ENCODE data around the gene DLK2.
A peak's percentile ranks its signal among the peaks of the same experiment; 100 is the strongest.
"Not testable (repeated sequence)": the region's sequence is repeated elsewhere in the genome, so short reads cannot be mapped to it uniquely, and the experiment has no call there.

Gene DLK2

DNA sequence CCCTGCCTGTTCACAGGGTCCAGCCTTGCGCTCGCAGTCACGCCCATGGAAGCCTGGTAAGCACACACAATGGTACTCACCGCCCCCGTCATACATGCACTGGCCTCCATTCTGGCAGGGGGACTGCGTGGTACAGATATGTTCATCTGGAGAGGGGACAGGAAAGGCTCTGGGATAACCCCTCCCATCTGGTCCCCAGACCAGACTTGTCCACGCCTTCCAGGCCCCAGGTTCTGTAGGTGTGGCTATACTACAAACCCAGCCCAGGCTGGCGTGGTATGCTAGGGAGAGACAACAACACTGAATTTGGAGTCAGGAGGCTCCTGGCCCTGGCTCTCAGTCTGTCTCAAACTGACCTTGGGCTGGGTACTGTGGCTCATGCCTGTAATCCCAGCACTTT is 3.4 kb downstream of the DLK2 start:
- no peak for DNase-seq

DNA sequence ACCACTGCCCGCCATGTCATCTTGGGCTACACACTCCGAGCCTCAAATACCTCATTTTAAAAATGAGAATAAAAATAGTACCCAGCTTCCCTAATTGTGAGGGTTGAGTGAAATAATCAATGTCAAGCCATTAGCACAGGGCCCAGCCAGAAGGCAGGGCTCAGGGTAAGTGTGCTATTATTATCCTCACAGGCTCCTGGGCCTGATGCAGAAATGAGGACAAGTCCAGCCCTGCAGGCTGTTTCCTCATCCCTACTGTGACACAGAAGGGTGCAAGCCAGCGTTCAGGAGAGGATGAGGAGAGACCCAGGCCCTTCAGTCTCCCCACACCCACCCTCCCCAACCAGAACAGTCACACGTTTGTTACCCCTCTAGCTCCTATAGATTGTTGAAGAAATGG is 4.0 kb downstream of the DLK2 start:
- DNase-seq: no peak

DNA sequence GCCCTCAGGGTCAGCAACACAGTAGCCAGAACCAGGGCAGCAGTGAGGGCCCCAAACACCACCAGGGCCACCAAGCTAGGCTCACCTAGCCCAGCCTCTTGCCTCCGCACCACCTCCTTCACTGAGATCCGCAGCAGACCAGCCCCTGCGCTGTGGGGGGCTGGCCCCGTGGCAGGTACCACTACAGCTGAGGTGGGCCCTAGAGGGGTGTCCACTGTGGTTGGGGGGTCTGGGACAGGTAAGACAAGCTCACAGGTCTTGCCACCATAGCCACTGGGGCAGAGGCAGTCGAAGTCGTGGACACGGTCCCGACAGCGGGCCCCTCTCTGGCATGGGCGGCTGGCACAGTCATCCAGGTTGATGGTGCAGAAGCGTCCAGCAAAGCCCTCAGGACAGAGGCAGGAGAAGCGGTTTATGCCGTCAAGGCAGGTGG is 4.6 kb downstream of the DLK2 start:
- no peak for DNase-seq

DNA sequence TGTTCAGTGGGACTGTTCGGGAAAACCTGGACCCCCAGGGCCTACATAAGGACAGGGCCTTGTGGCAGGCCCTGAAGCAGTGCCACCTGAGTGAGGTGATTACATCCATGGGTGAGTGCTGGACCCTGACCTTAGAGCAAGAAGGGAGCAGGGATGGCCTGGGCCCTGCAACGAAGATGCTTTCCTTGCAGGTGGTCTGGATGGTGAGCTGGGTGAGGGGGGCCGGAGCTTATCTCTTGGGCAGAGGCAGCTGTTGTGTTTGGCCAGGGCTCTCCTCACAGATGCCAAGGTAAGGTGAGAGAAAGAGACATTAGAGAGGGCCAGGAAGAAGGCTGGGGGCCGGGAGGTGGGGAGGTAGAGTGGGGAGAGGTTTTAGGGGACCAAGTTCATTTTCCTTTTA is 6.4 kb downstream of the DLK2 start:
- DNase-seq: no peak

DNA sequence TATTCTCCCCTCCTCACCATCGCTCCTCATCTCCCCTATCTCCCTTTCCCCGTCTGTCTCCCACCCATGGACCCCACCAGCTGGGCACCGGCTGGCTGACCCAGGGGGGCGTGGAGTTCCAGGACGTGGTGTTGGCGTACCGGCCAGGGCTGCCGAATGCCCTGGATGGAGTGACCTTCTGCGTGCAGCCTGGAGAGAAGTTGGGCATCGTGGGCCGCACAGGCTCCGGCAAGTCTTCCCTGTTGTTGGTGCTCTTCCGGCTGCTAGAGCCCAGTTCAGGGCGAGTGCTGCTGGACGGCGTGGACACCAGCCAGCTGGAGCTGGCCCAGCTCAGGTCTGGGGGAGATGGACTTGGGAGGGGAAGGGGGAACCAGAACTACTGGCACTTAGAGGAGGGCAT is 7.7 kb downstream of the DLK2 start:
- no peak for DNase-seq

DNA sequence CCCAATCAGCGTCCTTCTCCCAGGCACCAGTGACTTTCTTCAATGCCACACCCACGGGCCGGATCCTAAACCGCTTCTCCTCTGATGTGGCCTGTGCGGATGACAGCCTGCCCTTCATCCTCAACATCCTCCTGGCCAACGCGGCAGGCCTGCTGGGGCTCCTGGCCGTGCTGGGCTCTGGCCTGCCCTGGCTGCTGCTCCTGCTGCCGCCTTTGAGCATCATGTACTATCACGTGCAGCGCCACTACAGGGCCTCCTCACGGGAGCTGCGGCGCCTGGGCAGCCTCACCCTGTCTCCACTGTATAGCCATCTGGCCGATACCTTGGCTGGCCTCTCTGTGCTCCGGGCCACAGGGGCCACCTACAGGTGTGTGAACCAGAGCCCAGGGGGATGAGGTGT is 9.8 kb downstream of the DLK2 start:
- DNase-seq: no peak

DNA sequence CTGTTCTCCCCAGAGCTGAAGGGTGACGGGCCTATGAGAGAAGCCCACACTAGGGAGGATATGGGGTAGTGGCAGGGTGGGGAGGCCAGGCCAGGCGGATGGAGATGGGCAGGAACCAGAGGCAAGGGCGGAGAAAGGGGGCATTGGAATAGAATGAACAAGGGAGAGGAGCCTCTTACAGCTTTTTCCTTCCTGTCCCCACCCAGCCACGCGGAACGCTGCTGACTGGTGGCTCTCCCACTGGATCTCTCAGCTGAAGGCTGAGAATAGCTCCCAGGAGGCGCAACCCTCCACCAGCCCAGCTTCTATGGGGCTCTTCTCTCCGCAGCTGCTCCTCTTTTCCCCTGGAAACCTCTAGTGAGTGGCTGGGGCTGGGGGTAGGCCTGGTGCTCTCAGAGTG is 10.8 kb downstream of the DLK2 start:
- no peak for DNase-seq

DNA sequence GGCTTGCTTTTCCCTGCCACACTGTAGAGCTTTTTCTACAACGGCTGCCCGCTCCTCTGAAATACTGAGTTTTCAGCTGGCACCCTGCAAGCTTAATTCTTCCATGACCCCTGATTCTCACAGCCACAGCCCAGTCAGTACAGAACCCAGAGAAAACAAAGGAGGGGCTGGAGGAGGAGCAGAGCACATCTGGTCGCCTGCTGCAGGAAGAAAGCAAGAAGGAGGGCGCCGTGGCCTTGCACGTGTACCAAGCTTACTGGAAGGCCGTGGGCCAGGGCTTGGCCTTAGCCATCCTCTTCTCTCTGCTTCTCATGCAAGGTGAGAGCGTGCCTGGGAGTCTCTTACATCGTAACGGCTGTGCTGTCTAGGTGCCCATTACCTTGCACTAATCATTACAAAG is 11.3 kb downstream of the DLK2 start:
- DNase-seq: no peak

DNA sequence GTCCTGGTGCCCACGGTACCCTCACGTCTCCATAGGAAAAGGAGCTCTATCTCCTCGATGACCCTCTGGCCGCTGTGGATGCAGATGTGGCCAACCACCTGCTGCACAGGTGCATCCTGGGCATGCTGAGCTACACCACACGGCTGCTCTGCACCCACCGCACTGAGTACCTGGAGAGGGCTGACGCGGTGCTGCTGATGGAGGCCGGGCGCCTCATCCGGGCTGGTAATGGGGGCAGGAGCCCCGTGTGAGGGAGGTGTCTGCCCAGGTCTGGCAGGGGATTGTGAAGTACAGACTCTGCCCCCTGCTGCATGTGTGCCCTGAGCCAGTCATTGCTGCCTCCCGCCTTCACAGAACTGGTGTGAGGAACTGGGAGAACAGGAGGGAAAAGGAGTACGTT is 12.4 kb downstream of the DLK2 start:
- DNase-seq: no peak

DNA sequence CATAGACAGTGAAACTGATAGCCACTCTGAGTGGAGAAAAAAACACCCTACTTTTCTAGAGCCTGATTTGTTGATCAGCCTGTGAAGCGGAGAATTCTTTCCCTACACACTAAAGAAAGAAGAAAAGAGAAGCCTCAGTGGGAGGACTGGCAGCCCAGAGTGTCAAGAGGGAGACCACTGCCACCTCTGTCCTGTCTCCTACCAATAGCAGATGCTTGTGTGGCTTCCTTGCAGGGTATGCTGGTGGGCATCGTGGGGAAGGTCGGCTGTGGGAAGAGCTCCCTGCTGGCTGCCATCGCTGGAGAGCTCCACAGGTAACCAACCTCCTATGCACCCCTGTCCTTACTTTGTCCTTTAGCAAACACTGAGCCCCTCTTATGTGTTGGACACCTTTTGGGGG is 17.6 kb downstream of the DLK2 start:
- no peak for DNase-seq

DNA sequence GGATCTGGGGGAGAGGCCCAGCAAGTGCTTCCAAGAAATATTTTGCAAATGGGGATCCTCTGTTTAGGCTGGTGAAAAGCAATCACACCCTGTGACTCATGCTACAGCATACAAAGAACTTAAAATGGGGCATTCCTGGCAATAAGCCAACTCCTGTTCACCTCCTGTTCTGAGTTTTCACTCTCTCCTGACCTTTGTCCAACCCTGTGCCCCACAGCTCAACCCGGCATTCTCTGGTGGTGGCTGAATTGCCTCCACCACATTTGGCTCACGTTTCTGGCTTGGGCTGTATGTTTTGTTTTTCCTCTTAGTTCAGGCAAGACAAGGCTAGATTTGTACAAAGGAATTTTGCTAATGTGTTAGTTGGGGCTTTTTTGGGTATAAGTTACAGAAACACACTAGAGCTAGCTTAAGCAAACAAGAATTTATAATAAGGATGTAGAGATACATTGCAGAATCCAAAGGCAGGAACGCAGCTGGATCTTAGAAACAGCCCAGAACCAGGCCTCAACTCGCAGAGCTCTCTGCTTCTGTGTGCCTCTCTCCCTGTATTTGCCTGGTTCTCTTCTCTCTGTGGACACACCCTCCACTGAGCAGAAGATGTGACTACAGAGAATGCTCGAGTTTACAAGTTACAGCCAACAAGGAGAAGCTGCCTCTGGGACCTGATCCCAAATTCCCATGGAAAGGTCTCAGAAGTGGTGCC is 18.6 kb downstream of the DLK2 start:
- DNase-seq: no peak

DNA sequence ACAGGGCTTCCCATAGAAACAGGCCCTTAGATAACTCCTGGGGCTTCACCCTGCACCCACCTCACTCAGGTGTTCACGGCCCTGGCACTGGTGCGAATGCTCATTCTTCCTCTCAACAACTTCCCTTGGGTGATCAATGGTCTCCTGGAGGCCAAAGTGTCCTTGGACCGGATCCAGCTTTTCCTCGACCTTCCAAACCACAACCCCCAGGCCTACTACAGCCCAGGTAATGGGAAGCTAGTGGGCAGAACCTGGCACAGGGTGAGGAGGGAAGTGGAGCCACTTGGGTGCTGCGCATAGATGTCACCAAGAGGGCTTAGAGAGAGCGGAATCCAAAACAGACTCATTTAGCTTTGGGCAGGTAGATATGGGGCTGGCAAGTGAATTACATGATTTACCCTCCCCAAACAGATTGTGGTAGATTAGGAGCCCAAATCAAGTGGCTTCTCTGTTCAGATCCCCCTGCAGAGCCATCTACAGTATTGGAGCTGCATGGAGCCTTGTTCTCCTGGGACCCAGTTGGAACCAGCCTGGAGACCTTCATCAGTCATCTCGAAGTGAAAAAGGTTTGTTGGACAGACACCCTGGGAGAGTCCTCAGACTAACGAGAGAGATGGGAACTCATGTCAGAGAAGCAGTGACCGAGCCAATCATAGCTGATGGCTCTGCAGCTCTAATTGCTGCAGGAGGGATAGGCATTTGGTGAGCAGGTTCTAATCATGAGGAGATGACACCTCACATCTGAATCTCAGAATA is 19.5 kb downstream of the DLK2 start:
- no peak for DNase-seq

DNA sequence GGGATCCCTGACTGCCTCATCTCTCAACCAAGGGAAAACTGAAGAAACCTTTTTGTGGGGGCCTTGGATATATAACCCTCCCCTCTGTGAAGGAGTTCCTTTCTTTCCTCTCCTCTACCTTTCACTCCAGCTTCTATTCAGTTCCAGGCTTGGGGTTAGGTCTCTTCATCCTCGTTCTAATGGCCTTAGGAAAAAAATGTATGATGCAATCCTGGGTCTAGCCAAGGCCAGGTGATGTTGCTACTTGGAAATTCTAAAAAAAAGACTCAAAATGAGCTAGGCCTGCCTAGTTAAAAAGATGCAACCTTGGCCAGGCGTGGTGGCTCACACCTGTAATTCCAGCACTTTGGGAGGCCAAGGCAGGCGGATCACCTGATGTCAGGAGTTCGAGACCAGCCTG is 20.4 kb downstream of the DLK2 start:
- DNase-seq: no peak

DNA sequence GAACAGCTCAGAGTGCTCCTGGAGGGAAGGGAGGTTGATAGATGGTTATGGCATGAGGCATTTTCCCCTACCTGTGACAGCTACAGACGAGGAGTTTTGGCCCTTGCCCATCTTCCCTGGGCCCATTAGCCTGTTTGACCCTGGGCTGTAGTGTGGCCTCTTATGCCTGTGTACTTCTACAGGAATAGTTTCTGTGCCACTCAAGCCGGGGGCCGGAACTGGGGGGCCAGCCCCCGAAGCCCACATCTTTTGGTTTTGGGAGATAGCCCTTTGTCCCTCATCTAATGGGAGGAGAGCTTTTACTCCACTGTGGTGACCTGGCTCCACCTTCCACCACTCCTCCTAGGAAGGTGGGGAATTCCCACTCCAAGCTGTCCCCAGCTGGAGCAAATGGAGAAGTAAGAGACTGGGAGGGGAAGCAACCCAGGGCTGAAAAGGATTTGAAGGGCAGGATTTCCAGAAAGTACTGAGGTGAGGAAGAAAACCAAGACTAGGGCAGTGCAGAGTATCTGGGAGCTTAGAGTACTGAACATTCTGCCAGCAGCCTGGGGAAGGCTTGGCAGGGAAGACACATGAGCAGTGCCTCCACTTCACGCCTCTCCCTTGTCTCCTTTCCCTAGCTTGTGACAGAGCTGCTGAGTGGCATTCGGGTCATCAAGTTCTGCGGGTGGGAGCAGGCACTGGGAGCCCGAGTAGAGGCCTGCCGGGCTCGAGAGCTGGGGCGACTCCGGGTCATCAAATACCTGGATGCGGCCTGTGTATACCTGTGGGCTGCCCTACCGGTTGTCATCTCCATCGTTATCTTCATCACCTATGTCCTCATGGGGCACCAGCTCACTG is 21.1 kb downstream of the DLK2 start:
- DNase-seq: no peak

DNA sequence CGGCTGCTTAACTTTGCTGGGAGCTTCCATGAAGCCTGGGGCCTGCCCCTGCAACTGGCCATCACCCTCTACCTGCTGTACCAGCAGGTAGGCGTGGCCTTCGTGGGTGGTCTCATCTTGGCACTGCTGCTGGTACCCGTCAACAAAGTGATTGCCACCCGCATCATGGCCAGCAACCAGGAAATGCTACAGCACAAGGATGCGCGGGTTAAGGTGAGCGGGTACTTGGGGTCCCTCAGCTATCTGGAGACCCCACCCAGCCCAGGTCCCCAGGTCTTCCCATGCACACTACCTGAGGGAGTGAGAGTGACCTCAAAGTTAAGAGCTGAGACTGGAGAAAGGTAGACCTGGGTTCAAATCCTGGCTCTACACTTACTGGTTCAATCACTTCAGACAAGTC is 22.2 kb downstream of the DLK2 start:
- DNase-seq: no peak

DNA sequence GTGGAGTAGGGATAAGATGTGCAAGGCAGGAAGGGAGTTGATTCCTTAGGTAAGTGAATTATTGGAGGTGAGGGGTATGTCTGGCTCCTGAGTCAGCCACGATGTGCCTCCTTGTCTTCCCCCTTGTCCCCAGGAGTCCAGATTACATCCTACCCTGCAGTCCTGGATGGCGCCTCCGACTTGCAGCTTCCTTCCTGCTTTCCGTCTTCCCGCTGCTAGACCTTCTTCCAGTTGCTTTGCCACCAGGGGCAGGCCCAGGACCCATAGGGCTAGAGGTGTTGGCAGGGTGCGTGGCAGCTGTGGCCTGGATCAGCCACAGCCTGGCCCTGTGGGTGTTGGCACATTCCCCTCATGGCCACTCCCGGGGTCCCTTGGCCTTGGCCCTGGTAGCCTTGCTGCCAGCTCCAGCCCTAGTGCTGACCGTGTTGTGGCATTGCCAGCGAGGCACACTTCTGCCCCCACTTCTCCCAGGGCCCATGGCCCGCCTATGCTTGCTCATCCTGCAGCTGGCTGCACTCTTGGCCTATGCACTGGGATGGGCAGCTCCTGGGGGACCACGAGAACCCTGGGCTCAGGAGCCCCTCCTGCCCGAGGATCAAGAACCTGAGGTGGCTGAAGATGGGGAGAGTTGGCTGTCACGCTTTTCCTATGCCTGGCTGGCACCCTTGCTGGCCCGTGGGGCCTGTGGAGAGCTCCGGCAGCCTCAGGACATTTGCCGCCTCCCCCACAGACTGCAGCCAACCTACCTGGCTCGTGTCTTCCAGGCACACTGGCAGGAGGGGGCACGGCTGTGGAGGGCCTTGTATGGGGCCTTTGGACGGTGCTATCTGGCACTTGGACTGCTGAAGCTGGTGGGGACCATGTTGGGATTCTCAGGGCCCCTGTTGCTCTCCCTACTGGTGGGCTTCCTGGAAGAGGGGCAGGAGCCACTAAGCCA is 23.1 kb downstream of the DLK2 start:
- no peak for DNase-seq

DNA sequence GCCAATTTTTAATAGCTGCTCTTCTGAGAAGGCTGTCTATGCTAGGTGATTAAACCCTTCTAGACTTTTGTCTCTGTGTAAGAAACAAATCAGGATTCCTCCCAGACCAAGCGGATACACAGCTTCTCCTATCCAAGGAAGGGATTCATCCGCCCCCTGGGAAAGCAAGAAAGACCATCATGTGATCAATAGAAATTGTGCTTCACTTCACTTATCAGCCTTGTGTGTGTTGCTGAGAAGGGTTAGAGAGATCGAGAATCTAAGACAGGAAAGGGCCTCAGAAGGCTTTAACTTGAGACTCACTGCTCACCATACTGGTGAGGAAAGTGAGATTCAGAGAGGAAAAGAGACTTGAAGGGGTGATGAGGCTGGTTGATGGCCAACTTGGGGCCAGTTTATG is 26.5 kb downstream of the DLK2 start:
- no peak for DNase-seq

DNA sequence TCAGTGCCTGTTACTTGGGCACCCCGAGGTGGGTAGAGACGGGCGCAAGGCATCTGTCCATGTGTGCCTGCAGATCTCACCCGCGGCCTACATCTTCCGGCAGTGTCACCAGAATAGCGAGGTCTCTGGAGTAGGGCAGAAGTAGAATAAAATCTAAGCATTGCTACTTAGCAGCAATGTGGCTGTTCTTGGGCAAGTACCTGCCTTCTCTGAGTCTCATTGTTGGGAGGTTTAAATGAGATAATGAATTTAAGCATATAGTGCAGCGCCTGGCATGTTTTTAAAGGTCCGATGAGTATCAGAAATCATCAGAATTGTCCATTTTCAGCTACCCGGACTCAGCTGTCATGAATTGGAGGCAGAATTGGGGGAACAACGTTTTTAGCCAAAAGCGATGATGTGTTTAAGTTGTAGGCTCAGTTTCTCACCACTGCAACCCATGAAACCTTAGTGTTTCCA is 27.2 kb downstream of the DLK2 start:
- DNase-seq: no peak

DNA sequence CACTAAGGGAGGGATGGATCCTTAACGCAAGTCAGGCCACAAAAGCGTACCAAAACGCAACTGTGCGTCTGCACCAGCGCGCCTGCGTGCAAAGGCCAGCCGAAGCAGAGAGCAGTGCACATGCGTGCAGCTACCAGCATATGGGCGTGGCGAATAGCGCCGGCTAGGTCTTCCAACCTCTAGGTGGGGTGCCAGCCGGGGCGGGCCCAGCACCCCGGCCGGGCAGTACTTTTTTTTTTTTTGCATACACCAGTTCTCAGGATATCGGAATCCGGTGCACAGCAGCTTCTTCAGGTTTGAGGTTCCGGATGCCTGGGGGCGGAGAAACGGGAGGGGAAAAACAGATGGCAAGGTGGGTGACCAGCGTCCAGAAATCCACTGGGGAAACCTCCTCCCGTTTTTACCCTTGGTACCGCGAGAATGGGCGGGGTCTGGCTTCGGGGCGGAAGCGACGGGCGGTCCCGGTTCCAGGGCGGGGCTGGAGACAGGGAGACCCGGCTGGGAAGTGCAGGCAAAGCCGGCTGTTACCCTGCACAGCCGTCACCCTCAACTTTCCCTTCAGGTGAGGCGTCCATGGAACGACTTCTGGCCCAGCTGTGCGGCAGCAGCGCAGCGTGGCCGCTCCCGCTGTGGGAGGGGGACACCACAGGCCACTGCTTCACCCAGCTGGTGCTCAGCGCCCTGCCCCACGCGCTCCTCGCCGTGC is 27.8 kb downstream of the DLK2 start, which contains the start of gene ABCC10:
TSS of gene ABCC10 (plus strand) at position 136 of the 706 bp plus-strand sequence. CDS start at position 574, 438 bp downstream.
- peak; percentile 79 for DNase-seq

DNA sequence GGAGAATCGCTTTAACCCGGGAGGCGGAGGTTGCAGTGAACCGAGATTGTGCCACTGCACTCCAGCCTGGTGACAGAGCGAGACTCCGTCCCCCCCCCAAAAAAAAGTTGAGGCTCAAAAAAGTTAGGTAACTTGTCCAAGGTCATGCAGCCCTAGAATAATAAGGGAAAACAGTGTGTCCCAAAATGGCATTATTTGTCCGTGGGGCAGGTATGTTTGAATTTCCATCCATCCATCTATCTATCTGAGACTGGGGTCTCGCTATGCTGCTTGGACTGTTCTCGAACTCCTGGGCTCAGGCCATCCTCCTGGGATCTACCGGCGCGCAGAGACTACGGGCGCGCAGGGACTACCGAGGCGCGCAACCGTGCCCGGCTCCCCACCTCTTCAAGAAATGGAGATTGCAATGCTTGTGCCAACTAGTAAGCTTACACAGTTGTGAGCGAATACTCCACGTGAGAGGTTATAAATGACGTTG is 28.4 kb downstream of the DLK2 start:
- no peak for DNase-seq

DNA sequence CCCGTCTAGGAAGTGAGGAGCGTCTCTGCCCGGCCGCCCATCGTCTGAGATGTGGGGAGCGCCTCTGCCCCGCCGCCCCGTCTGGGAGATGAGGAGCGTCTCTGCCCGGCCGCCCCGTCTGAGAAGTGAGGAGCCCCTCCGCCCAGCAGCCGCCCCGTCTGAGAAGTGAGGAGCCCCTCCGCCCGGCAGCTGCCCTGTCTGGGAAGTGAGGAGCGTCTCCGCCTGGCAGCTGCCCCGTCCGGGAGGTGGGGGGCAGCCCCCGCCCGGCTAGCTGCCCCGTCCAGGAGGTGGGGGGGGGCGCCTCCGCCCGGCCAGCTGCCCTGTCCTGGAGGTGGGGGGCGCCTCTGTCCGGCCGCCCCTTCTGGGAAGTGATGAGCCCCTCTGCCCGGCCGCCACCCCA is 30.3 kb downstream of the DLK2 start:
- DNase-seq: not testable (repeated sequence)

DNA sequence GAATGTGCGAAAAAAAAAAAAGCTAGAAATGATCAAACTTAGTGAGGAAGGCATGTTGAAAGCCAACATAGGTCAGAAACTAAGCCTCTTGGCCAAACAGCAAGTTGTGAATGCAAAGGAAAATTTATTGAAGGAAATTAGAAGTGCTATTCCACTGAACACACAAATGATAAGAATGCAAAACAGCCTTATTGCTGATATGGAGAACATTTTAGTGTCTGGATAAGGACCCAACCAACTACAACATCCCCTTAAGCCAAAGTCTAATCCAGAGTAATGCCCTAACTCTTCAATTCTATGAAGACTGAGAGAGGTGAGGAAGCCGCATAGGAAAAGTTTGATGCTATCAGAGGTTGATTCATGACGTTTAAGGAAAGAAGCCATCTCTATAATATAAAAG is 33.5 kb downstream of the DLK2 start:
- DNase-seq: no peak
